Hepatocyte (in vitro differentiated cells): ENCODE results near the gene IFI27L1.

ENCODE experiments used
- EZH2 ChIP-seq: fragments of 200-600 bp; sonication (generic); IDR thresholded peaks from 2 replicates; pipeline ENCODE4 v1.6.1; 2016; ENCODE audit warnings: antibody characterized with exemption, mild to moderate bottlenecking, borderline replicate concordance
- EZH2phosphoT487 ChIP-seq: fragments of 200-600 bp; sonication (generic); IDR thresholded peaks from one replicate; pipeline ENCODE4 v1.6.1; 2018; ENCODE audit warnings: antibody characterized with exemption, mild to moderate bottlenecking, low read depth, moderate library complexity; ENCODE audit not compliant: unreplicated experiment, severe bottlenecking
- TF ChIP-seq, protein P1 (sequence below): fragments of 200-600 bp; sonication (generic); IDR thresholded peaks from 2 replicates; pipeline ENCODE4 v1.5.1; 2016; ENCODE audit warnings: antibody characterized with exemption, mild to moderate bottlenecking; ENCODE audit not compliant: poor library complexity

DNA sequence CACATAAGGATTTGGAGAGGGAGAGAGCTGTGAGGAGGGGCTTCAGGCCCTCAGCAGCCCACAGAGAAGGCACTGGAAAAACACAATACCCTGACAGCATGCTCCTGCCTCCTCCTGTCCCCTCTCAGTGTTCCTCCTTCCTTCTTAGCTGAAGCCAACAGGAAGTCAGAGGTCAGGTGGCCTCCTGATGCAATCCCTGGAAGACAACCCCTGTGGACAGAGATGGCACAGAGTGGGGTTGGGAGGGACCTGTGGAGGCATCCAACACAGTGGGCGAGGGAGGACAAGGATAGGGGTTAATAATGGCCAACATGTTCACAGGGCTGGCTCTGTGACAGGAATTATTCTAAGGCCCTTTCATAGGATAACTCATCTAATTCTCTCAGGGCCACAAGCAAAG is 63.7 kb downstream of the IFI27L1 start:
- TF ChIP-seq, protein P1, sequence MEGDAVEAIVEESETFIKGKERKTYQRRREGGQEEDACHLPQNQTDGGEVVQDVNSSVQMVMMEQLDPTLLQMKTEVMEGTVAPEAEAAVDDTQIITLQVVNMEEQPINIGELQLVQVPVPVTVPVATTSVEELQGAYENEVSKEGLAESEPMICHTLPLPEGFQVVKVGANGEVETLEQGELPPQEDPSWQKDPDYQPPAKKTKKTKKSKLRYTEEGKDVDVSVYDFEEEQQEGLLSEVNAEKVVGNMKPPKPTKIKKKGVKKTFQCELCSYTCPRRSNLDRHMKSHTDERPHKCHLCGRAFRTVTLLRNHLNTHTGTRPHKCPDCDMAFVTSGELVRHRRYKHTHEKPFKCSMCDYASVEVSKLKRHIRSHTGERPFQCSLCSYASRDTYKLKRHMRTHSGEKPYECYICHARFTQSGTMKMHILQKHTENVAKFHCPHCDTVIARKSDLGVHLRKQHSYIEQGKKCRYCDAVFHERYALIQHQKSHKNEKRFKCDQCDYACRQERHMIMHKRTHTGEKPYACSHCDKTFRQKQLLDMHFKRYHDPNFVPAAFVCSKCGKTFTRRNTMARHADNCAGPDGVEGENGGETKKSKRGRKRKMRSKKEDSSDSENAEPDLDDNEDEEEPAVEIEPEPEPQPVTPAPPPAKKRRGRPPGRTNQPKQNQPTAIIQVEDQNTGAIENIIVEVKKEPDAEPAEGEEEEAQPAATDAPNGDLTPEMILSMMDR = no peak
- no peak for TF ChIP-seq EZH2
- no peak for TF ChIP-seq EZH2phosphoT487
